GM19351 (cell line): Measurements from ENCODE around the gene LCTL.
"Not testable (repeated sequence)": the region's sequence is repeated elsewhere in the genome, so short reads cannot be mapped to it uniquely, and the experiment has no call there.

Experiments used
- ATAC-seq: cut with Tn5 transposase; IDR thresholded peaks from one replicate; pipeline ENCODE4 v1.9.1; 2021; ENCODE audit warnings: mild to moderate bottlenecking, moderate library complexity; ENCODE audit not compliant: unreplicated experiment

The LCTL gene

DNA sequence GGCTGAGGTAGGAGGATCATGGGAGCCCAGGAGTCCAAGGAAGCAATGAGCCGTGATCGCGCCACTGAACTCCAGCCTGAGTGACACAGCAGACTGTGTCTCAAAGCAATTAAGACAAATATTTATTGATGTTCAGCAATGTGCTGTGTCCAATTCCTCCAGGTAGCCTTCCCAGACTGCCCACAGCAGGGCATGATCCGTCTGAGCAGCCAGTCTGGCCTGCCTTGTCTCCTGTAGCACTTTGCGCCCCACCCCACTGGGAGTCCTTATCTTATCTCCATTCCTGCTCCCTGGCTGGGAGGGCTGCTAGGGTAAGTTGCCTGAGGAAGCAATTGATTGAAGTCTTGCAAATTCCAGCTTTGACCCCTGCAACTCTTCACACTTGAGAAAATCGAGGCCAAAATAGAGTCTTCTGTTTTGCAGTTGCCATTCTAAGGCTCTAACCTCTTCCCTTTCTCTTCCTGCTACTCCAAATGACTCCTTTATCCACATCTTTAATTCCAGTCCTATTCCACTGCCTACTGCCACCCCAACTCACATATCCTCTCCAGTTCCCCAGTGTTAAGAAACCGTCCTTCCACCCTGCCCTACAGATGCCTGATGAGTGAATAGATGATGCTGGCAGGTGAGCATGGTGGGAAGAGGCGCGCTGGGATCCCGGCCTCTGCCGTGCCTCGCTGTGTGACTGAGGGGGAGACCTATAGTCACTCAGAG, 26.9 kb upstream of the LCTL start:
- no peak for ATAC-seq

DNA sequence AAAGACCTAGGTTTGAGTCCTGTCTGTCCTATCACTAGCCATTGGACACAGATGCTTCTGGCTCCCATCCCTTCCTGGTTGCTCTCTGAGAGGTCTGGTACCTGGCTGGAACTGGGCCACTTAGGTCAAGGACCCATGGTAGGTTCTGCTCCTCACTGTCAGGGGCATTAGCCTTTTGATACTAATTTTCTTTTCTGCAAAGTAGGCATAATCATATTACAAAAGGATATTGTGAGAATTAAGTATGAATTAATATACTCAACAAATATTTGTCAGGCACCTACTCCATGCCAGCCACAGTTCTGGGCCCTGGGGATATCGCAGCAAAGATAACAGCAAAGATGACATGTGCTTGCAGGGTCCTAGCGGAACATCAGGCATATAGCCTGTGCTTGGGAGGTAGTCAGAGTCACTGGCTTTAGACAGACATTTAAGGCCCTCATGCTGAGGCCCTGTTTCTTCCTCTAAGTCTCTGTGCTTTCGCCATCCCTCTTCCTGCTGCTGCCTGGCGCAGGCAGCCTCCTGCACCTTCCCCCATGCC, 25.6 kb upstream of the LCTL start:
- no peak for ATAC-seq

DNA sequence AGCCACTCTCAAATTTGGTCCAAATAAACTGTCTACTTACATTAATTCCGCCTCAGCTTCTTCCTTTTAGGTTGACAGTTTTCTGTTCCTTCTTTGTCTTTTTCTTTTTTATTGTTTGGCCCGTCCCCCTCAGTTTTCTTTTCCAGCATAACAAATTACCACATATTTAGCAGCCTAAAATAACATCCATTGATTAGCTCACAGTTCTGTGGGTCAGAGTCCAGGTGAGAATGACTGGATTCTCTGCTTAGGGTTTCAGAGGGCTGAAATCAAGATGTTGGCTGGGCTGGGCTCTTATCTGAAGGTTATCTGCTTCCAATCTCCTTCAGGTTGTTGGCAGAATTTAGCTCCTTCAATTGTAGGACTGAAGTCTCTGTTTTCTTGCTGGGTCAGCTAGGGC, 24.6 kb upstream of the LCTL start:
- no peak for ATAC-seq

- ATAC-seq, result not testable (repeated sequence)
These were observed 23.6 kb upstream of the LCTL start for GRCh38 chr15:66589429-66589828.

- ATAC-seq, result no peak
These were observed 23.2 kb upstream of the LCTL start for GRCh38 chr15:66588971-66589370.

GRCh38 chr15:66588537-66588936, 22.7 kb upstream of the LCTL start:
- no peak for ATAC-seq

GRCh38 chr15:66587749-66588148, 22.0 kb upstream of the LCTL start:
- ATAC-seq, result no peak

DNA sequence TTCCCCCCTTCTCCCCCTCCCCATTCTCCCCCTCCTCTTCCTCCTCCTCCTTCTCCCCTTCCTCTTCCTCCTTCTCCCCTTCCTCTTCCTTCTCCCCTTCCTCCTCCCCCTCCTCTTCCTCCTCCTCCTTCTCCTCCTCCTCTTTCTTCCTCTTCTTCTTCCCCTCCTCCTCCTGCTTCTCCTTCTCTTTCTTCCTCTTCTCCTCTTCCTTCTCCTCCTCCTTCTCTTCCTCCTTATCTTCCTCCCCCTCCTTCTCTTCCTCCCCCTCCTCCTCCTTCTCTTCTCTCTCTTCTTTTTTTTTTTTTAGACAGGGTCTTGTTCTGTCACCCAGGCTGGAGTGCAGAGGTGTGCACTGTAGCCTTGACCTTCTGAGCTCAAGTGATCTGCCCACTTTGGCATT, 21.2 kb upstream of the LCTL start:
- no peak for ATAC-seq

- ATAC-seq, result no peak
These were observed 20.6 kb upstream of the LCTL start for GRCh38 chr15:66586155-66586976.

DNA sequence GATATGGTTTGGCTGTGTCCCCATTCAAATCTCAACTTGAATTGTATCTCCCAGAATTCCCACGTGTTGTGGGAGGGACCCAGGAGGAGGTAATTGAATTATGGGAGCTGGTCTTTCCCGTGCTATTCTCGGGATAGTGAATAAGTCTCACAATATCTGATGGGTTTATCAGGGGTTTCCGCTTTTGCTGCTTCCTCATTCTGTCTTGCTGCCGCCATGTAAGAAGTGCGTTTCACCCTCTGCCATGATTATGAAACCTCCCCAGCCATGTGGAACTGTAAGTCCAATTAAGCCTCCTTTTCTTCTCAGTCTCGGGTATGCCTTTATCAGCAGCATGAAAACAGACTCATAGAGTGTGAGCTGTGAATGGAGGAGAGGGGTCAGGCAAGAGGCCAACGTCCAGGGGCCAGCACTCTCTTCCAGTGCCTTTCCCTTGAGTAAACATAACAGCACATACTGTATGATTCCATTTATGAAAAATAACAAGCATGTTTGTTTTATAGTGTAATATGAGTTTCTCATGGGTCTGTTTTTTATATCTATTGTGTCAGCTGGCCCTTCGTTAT, 16.3 kb upstream of the LCTL start:
- ATAC-seq, result no peak

DNA sequence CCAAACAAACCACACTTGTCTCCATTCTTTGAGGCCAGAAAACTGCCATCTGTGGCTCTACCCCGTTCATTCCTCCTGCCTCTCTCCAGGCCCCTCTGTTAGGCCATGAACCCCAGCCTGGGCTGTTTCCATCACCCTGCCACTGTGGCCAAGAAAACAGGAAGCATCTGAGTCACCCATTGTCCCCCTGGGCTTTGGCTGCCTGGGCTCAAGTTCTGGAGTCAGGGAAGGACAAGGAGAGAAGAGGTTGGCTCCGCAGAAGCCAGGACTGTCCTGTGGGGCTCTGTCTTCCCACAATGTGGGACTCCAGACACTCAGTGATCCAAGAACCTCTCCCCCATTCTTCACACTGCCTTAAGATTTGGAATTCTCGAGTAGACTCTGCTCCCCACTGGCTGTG, 14.8 kb upstream of the LCTL start:
- no peak for ATAC-seq

- ATAC-seq, result no peak
These were observed 12.6 kb upstream of the LCTL start for GRCh38 chr15:66578286-66578875.

GRCh38 chr15:66574596-66574950, 8.8 kb upstream of the LCTL start:
- no peak for ATAC-seq

DNA sequence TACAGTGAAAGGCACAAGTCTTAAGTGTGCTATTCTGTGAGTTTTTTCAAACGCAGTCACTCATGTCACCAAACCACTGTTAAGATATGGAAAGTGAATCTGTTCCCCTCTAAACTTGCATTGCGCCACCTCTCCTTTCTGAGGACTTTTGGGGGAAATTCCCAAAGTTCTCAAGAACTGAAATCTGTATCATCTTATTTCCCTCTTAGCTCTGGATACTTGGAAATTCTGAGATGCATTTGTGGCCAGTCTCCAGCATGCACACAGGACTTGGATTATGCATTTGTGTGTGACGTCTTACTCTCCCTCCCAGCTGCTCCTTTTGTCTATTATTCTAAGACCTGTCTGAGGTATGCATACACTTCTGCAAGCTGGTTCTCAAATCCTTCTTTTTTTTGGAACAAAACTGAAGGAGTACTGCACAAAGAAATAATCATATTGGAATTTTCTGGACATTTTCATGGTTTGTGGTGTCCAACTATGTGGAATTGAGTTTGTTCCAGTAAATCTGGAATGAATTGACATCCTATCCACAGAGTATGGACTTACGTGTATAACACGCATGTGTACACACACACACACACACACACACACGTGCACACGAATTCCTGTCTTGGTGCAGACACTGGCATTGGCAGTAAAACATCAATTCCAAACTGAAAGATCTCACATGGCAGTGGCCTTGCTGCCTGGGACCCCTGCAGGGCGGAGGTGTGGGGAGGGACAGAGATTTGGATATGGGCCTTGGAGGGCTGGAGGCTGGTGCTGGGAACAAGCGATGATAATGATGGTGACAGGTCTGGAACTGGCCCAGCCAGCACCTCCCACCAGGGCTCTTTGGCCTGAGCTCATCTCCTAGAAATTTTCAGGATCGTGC, 8.2 kb upstream of the LCTL start:
- no peak for ATAC-seq

- no peak for ATAC-seq
These were observed 7.5 kb upstream of the LCTL start for GRCh38 chr15:66573348-66573718.

- no peak for ATAC-seq
These were observed 6.3 kb upstream of the LCTL start for GRCh38 chr15:66572146-66572545.

GRCh38 chr15:66570842-66571478, 5.2 kb upstream of the LCTL start:
- no peak for ATAC-seq

GRCh38 chr15:66570327-66570726, 4.5 kb upstream of the LCTL start:
- ATAC-seq, result no peak

DNA sequence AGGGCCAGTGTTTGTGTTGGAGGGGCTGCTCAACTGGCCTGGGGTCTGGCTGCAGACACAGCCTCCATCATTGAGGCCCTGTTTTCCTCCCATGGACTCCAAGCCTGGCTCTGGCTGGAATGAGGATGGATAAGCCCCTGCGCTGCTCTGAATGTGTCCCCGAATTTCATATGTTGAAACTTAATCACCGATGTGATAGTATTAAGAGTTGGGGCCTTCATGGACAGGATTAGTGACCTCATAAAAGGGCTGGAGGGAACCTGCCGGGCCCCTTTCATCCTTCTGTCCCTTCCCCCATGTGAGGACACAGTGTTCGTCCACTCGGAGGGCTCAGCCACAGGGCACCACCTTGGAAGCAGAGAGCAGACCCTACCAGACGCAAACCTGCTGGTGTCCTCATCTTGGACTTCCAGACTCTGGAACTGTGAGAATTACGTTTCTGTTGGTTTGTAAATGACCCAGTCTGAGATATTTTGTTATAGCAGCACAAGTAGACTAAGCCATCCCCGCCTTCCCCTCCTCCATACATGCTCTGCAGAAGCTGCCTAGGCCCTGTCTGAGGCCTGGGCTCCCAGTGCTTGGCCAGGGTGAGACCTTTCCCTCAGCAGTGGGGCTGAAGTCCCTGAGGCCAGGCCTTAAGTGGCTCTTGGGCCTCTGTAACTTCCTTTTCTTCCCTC, 3.8 kb upstream of the LCTL start:
- no peak for ATAC-seq

GRCh38 chr15:66567897-66568296, 2.1 kb upstream of the LCTL start:
- no peak for ATAC-seq
